Fibroblast of peridontal ligament (primary cell): ENCODE measurements around the gene NDRG2.

ENCODE experiments used
- DNase-seq: peaks from one replicate; pipeline ENCODE4 v3.0.0-alpha.2; 2010; ENCODE audit errors: extremely low read depth

NDRG2 gene

GRCh38 chr14:21024585-21025370, at the start of gene NDRG2:
NDRG2 (minus strand) TSS chr14:21025061; CDS start chr14:21023315, 1,746 bp downstream.
- DNase-seq: no peak

- no peak for DNase-seq
Observed at GRCh38 chr14:21073921-21074320, 49.1 kb upstream of the NDRG2 start.

GRCh38 chr14:21072781-21073339, 48.0 kb upstream of the NDRG2 start:
- no peak for DNase-seq

- peak; percentile 97 for DNase-seq
Observed at GRCh38 chr14:21072031-21072473, 47.2 kb upstream of the NDRG2 start.

GRCh38 chr14:21071225-21072030, 46.6 kb upstream of the NDRG2 start:
- peak; percentile 92 for DNase-seq

GRCh38 chr14:21070610-21071224, 45.9 kb upstream of the NDRG2 start:
- DNase-seq: peak; percentile 34

- DNase-seq: no peak
Observed at GRCh38 chr14:21070083-21070609, 45.3 kb upstream of the NDRG2 start, which contains the start of gene ARHGEF40. ARHGEF40 (plus strand) TSS chr14:21070304; CDS start chr14:21070397, 93 bp downstream.

- peak; percentile 40 for DNase-seq
Observed at GRCh38 chr14:21069388-21070082, 44.7 kb upstream of the NDRG2 start.

GRCh38 chr14:21068521-21069387, 43.9 kb upstream of the NDRG2 start:
- DNase-seq: peak; percentile 67

- peak; percentile 16 for DNase-seq
Observed at GRCh38 chr14:21066882-21067502, 42.1 kb upstream of the NDRG2 start.

GRCh38 chr14:21063479-21063878, 38.6 kb upstream of the NDRG2 start:
- peak; percentile 75 for DNase-seq

- no peak for DNase-seq
Observed at GRCh38 chr14:21061347-21061668, 36.4 kb upstream of the NDRG2 start.

GRCh38 chr14:21060614-21061346, 35.9 kb upstream of the NDRG2 start:
- DNase-seq: no peak

GRCh38 chr14:21059842-21060613, 35.2 kb upstream of the NDRG2 start:
- DNase-seq: peak; percentile 46

- DNase-seq: no peak
Observed at GRCh38 chr14:21058903-21059302, 34.0 kb upstream of the NDRG2 start.

GRCh38 chr14:21057803-21058675, 33.2 kb upstream of the NDRG2 start, which contains the start of gene RNASE8:
RNASE8 (plus strand) TSS chr14:21057822; CDS start chr14:21057893, 71 bp downstream.
- DNase-seq: peak; percentile 23

GRCh38 chr14:21056520-21057163, 31.8 kb upstream of the NDRG2 start:
- peak; percentile 77 for DNase-seq
